ENCODE measurements around the gene METTL21A.
A peak's percentile ranks its signal among the peaks of the same experiment; 100 is the strongest.
"Not testable (repeated sequence)": the region's sequence is repeated elsewhere in the genome, so short reads cannot be mapped to it uniquely, and the experiment has no call there.

The METTL21A gene

DNA sequence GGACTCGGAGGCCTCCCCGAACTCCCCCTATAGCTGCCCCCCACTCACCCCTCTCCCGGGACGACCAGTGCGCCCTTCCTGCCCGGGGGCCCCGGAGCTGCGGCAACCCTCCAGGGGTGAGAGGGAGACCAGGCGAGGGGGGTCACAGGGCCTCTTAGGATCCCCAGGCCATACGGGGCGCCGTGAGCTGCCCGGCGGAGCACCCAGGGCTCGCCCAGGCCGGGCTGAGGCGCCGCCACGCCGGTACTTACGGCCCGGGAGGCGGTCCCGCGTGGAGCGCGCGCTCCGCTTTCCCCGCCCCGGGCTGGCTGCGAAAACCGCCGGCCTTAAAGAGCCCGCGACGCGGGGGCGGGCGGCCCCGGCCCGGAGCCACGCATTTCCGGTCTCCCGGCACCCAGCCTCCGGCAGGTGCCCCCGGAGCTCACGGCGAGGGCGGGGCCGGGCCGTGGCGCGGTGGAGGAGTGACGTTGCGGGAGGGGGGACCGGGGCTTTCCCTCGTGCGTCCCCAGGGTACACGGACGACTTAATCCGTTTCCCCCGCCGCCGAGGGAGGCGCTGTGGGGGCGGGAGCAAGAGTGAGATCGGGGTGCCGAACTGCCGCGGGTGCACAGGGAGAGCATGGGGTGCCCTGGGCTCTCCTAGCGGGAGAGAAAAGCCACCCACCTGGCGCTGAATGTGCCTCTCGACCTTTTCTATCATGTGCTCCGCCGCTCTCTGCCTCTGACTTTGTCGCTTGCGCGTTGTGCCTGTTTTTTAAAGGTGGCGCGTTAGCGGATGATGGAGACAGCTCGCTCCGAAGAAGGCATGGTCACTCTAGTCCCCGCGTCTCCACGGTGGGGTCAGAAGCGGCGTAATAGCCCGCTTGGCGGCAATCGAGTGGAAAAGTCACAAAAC lies at the start of gene METTL21A:
METTL21A (minus strand) TSS at position 381 of the 894 bp plus-strand sequence. CDS start 1,019 bp downstream, outside the sequence.
- peak; percentile 92 for DNase-seq

GRCh38 chr2:207674826-207675225 lies 49.6 kb upstream of the METTL21A start:
- no peak for DNase-seq

GRCh38 chr2:207674266-207674774 lies 49.1 kb upstream of the METTL21A start:
- no peak for DNase-seq

DNA sequence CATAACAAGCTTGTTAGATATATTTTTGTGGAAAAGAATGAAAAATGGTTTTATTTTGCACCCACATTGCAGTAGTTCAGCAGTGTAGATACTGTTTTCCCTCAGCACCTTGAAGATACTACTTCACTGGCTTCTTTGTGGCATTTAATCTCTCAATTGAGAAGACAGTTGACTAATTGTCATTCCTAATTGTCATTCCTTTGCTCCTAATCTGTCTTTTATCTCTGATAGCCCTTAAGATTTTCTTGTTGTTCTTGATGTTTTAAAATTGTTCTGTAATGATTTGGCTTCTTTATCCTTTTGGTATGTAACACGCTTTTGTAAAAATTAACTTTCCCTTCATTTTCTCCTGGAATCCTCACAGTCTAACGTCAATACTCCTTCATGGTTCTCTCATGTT lies 48.2 kb upstream of the METTL21A start:
- no peak for DNase-seq

GRCh38 chr2:207670887-207671286 lies 45.7 kb upstream of the METTL21A start:
- no peak for DNase-seq

- DNase-seq: no peak
These were observed 38.8 kb upstream of the METTL21A start for GRCh38 chr2:207663870-207664545.

DNA sequence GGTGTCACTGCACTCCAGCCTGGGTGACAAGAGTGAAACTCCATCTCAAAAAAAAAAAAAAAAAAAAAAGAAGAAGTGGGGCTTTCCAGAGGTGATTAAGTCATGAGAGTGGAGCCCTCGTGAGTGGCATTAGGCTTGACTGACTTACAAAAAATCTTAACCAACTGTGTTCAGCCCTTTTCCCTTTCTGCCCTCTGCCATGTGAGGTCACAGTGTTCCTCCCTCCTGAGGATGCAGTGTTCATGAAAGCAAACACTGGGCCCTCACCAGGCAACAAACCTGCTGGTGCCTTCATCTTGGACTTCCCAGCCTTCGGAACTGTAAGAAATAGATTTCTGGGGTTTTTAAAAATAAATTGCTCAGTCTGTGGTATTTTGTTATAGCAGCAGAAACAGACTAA lies 37.0 kb upstream of the METTL21A start:
- DNase-seq: no peak

- no peak for DNase-seq
These were observed 35.8 kb upstream of the METTL21A start for GRCh38 chr2:207660994-207661393.

DNA sequence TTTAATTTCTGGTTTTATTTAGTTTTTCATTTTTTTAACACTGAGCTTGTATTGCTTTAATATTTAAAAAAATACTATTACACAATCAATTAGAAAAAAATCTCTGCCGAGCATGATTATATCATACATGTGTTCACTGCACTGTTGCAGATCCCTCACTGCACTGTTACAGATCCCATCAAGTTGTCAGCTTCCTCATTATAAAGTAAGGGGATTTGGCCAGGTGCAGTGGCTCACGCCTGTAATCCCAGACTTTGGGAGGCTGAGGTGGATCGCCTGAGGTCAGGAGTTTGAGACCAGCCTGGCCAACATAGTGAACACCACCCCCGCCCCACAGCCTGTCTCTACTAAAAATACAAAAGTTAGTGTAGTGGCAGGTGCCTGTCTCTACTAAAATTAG lies 33.0 kb upstream of the METTL21A start:
- DNase-seq: no peak

DNA sequence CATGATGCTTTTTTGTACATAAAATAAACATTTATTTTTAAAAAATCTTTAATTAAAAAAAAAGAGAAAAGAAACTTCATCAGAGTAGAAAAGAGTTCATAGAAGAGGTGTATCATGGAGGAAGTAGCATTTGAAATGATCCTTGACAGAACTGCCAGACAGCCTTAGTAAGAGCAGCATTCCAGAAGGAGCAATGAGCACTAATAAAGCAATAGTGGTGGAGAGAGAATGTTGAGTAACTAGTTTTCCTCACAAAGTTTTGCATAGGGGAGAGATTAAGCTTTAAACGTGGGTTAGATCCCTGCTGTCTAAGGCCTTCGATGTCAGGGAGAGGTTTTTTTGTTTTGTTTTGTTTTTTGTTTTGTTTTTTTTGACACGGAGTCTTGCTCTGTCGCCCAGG lies 29.8 kb upstream of the METTL21A start:
- DNase-seq: no peak

DNA sequence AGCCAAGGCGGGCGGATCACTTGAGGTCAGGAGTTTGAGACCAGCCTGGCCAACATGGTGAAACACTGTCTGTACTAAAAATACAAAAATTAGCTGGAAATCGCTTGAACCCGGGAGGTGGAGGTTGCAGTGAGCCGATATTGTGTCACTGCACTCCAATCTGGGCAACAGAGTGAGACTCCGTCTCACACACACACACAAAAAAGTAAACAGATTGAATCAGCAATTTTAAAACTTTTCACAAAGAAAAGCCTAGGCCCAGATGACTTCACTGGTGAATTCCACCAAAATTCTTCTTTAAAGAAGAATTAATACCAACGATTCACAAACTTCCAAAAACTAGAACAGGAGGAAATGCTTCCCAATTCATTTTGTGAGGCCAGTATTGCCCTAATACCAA lies 21.4 kb upstream of the METTL21A start:
- not testable (repeated sequence) for DNase-seq

DNA sequence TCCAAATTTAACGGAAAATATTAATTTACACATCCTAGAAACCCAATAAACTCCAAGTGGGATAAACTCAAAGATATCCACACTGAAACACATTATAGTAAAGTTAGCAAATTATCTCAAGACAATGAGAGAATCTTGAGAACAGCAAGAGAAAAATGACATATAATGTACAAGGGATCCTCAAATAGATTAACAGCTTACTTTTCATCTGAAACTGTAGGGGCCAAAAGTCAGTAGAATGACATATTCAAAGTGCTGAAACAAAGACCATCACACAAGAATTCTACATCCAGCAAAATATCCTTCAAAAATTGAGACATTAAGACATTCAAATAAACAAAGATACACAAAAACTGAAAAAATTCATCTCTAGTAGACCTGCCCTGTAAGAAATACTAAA lies 18.7 kb upstream of the METTL21A start:
- DNase-seq: no peak

- DNase-seq: no peak
These were observed 15.5 kb upstream of the METTL21A start for GRCh38 chr2:207640661-207641060.

DNA sequence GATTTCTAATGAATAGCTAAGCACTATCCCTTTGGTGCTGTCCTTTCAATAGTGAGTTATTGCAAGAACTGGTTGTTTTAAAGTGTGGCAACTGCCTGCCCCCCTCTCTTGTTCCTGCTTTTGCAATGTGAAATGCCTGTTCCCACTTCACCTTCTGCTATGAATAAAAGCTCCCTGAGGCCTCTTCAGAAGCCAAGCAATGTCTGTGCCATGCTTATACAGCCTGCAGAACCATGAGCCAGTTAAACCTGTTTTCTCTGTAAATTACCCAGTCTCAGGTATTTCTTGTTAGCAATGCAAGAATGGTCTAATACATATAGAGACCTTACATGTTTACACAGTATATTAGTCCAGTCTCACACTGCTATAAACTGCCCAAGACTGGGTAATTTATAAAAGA lies 15.0 kb upstream of the METTL21A start:
- DNase-seq: no peak

- DNase-seq: not testable (repeated sequence)
These were observed 14.1 kb upstream of the METTL21A start for GRCh38 chr2:207639288-207639687.

DNA sequence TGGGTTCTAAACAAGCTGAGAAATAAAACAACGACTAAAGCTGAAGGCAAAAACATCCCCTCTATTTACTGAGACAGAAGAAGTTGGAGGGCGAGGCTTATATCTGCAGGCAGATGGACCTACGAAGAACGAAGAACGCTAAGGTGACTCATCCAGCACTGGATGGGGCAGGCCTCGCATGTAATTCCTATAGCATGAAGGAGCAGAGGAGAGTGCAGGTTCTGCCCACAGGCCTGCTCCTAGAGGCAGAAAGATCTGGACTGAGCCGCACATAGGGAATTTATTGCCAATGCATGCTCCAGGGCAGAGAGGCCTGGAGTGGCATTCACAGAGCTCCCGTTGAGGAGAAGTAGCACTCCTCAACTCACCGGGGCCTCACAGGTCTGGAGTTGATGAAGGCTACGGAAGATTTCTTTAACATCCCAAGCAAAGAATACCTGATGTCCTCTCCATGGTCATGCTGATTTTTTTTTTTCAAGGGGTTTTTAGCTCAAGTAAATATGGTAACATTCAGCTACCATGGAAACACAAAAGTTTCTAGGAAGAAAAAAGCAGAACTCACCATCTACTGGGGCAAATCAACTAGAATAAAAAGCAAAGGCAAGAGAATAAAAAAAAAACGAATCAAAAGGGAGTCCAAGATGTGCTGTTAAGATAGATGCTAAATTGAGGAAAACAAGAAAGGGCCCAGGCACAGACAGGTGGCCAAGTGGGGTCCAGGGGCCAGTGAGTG lies 10.4 kb upstream of the METTL21A start:
- DNase-seq: no peak

- DNase-seq: no peak
These were observed 8.5 kb upstream of the METTL21A start for GRCh38 chr2:207633686-207634085.

DNA sequence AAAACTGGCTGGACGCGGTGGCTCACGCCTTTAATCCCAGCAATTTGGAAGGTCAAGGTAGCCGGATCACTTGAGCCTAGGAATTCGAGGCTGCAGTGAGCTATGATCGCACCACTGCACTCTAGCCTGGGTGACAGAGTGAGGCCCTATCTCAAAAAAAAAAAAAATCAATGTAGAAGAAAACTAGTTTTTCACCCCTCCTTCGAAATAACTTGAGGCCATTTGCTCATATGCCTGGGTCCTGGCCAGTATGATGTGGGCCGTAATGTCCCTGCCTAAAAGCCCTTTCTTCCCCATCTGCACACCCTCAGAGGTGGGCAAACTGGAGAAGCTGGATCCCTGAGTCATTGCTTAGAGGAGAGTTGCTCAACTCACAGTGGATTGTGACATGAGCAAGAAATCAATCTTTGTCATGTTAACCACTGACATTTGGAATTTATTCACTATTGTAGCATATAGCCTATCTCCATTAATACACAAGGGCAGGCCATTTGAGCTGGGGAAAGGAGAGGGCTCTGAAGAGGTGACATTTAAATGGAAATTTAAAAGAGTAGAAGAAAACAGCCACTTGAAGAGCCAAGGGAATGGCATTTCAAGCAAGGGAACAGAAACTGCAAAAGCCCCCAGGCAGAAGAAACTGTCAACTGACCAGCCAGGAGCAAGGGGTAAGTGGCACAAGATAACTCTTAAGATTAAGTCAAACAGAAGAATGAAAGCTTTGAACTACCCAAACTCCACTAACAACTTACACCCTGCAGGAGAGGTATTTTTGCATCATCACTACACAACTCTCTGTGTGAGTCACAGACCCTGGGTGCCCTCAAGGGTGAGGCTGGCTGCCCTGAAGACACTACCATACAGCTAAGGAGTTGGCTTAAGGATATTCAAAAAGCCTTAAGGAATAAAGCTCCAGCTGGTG lies 7.6 kb upstream of the METTL21A start:
- DNase-seq: no peak

DNA sequence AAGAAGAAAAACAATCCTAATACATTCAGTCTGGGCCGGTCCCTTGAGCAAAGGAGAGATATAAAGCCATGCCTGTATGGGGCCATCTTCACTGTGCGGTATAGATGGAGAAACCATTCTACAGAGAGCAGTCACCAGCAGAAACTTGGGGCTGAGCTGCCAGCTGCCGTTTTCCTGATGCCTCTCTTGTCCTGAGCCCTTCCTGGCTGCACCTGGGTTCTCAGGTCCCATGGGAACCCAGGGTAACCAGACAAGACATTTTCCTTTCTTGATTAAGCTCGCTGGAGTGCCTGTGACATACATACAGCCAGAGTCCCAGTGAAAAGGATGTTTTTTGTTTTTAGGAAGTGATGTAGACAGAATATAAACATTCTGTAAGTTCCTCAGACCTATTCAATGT lies 5.3 kb upstream of the METTL21A start:
- DNase-seq: no peak

DNA sequence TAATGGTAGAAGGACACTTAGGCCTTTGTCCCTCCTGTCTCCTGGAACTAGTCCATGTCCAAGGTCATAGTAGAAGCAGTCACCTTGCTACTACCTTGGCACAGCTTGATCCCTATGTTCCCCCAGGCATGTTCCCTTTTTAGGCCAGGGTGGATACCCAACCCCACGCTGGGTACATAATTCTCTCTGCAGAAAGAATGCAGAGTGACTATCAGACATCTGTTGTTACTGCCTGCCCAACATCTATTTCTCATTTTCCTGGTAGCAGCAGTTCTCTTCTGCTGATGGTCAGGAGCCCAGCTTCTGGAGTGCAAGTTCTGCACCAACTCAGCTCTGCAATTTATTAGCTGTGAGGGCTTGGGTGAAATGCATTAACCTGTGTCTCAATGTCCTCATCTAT lies 4.4 kb upstream of the METTL21A start:
- no peak for DNase-seq

- DNase-seq: peak; percentile 80
These were observed 795 bp downstream of the METTL21A start for GRCh38 chr2:207624185-207625013.

Measured in right forelimb (tissue), 1 donor.